SK-N-MC (cell line): Measurements from ENCODE around the gene LRIG2.

Experiments
- DNase-seq: peaks from one replicate; pipeline ENCODE4 v3.0.0-alpha.2; 2011; ENCODE audit warnings: low read depth, low spot score
- H3K27ac ChIP-seq: fragments of 200-600 bp; sonication (generic); 2 replicates; pipeline ENCODE4 v1.5.1; 2016; ENCODE audit warnings: mixed run types
- H3K36me3 ChIP-seq: fragments of 200-600 bp; sonication (generic); 2 replicates; pipeline ENCODE4 v1.6.1; 2017; ENCODE audit warnings: antibody characterized with exemption, low read length, mixed read lengths; ENCODE audit not compliant: insufficient read depth
- H3K4me3 ChIP-seq: fragments of 200-600 bp; sonication (generic); 2 replicates; pipeline ENCODE4 v1.5.1; 2016
- H3K9ac ChIP-seq: fragments of 200-600 bp; sonication (generic); 2 replicates; pipeline ENCODE4 v1.8.0; 2017; ENCODE audit warnings: mixed run types, mixed read lengths; ENCODE audit not compliant: insufficient read length
- H3K9me3 ChIP-seq: fragments of 200-600 bp; sonication (generic); 2 replicates; pipeline ENCODE4 v1.6.1; 2017; ENCODE audit warnings: low read depth, mild to moderate bottlenecking, antibody characterized with exemption, low read length, moderate library complexity, mixed read lengths
- EZH2 ChIP-seq: fragments of 200-600 bp; sonication (generic); IDR thresholded peaks from one replicate; pipeline ENCODE4 v1.6.1; 2017; ENCODE audit warnings: antibody characterized with exemption
- FOXP2 ChIP-seq: optimal IDR thresholded peaks from 2 replicates; pipeline ENCODE3; 2011; ENCODE audit warnings: mild to moderate bottlenecking, moderate library complexity; ENCODE audit not compliant: insufficient read depth; ENCODE audit errors: extremely low read length, control extremely low read depth
- POLR2AphosphoS5 ChIP-seq: IDR thresholded peaks from 2 replicates; pipeline ENCODE4 v1.6.1; 2012; ENCODE audit warnings: mild to moderate bottlenecking, low read depth, low read length, borderline replicate concordance

LRIG2 gene

GRCh38 chr1:113129529-113130185 is 56.7 kb downstream of the LRIG2 start:
- Histone ChIP-seq H3K4me3 (no peak overlapping the region), H3K9me3 (no peaks in the 10 kb centered on the region), H3K27ac (no peak overlapping the region), H3K36me3 (peaks cover 31% of the 10 kb centered on the region), H3K9ac (no peak overlapping the region)
- DNase-seq = no peak
- no peak for TF ChIP-seq EZH2
- TF ChIP-seq POLR2AphosphoS5 = no peak
- TF ChIP-seq FOXP2 = no peak

DNA sequence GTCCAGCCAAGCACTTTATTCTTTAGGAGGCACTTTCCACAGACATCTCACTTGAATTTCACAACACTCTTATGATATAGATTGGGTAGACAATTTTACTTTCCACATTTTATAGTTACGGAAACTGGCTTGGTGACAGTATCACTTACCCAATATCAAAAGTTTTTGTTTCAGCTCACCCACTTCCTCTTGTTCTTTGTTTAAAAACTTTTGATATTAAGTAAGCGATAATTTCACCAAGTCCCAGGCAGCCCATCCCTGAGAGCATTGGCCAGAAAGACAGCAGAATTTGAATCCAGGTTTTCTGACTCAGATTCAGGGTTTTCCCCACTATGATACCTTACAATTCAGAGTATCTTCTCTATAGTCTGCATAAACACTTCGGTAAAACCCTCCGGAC is 60.0 kb downstream of the LRIG2 start:
- no peak for DNase-seq
- H3K9me3 ChIP-seq = no peaks in the 10 kb centered on the region
- TF ChIP-seq FOXP2 (no peak), POLR2AphosphoS5 (no peak), EZH2 (no peak)

GRCh38 chr1:113133759-113134158 is 60.8 kb downstream of the LRIG2 start:
- Histone ChIP-seq H3K27ac (no peak overlapping the region), H3K4me3 (no peak overlapping the region)
- no peak for TF ChIP-seq EZH2
- no peak for TF ChIP-seq POLR2AphosphoS5
- TF ChIP-seq FOXP2 = no peak

More for the DNA sequence above, 60.0 kb downstream of the LRIG2 start:
- Histone ChIP-seq H3K36me3 (peaks cover 14% of the 10 kb centered on the region), H3K4me3 (no peak overlapping the region), H3K27ac (no peak overlapping the region), H3K9ac (no peak overlapping the region)

GRCh38 chr1:113135460-113135859 is 62.5 kb downstream of the LRIG2 start:
- Histone ChIP-seq H3K9ac (no peak overlapping the region), H3K36me3 (peaks cover 10% of the 10 kb centered on the region; the same call in 1 of the 2 replicates), H3K9me3 (no peaks in the 10 kb centered on the region), H3K27ac (no peak overlapping the region), H3K4me3 (no peak overlapping the region)
- TF ChIP-seq EZH2 (no peak), POLR2AphosphoS5 (no peak), FOXP2 (no peak)
- DNase-seq = no peak

More at GRCh38 chr1:113133759-113134158, 60.8 kb downstream of the LRIG2 start:
- Histone ChIP-seq H3K36me3 (peaks cover 10% of the 10 kb centered on the region; the same call in 1 of the 2 replicates), H3K9ac (no peak overlapping the region), H3K9me3 (no peaks in the 10 kb centered on the region)
- DNase-seq = no peak

DNA sequence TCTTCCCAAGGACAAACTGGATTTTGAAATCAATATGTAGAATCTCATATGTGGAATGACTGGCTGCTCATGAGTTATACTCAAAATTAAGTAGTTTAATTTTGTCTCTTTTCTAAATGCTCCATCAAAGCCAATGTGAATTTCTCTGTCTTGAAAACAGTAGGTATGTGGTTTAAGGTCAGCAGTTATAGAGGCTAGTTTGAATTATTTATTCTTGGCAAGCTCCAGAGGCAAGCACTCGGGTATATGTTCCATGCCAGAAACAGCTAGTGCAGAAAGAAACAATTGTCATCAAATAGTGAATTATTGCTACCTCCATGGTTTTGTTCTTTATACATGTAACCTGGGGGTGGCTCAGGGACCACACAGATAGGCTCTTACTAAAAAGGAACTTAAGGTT is 63.5 kb downstream of the LRIG2 start:
- Histone ChIP-seq H3K9me3 (no peaks in the 10 kb centered on the region), H3K4me3 (no peak overlapping the region), H3K27ac (no peak overlapping the region), H3K36me3 (peaks cover 10% of the 10 kb centered on the region; the same call in 1 of the 2 replicates), H3K9ac (no peak overlapping the region)
- DNase-seq = no peak
- no peak for TF ChIP-seq EZH2
- no peak for TF ChIP-seq FOXP2
- TF ChIP-seq POLR2AphosphoS5 = no peak

- Histone ChIP-seq H3K36me3 (peaks cover 10% of the 10 kb centered on the region; the same call in 1 of the 2 replicates), H3K27ac (no peak overlapping the region), H3K9ac (no peak overlapping the region), H3K4me3 (no peak overlapping the region), H3K9me3 (no peaks in the 10 kb centered on the region)
- DNase-seq = no peak
- TF ChIP-seq POLR2AphosphoS5 (no peak), EZH2 (no peak), FOXP2 (no peak)
Observed at GRCh38 chr1:113137563-113137962, 64.6 kb downstream of the LRIG2 start.

GRCh38 chr1:113138778-113139177 is 65.8 kb downstream of the LRIG2 start:
- Histone ChIP-seq H3K36me3 (peaks cover 10% of the 10 kb centered on the region; the same call in 1 of the 2 replicates), H3K9ac (no peak overlapping the region), H3K27ac (no peak overlapping the region), H3K9me3 (no peaks in the 10 kb centered on the region), H3K4me3 (no peak overlapping the region)
- TF ChIP-seq EZH2 = no peak
- no peak for TF ChIP-seq FOXP2
- no peak for TF ChIP-seq POLR2AphosphoS5
- no peak for DNase-seq

- Histone ChIP-seq H3K9me3 (no peaks in the 10 kb centered on the region), H3K27ac (no peak overlapping the region), H3K9ac (no peak overlapping the region), H3K36me3 (peaks cover 1% of the 10 kb centered on the region; the same call in 1 of the 2 replicates), H3K4me3 (no peak overlapping the region)
- DNase-seq = no peak
- TF ChIP-seq POLR2AphosphoS5 = no peak
- TF ChIP-seq FOXP2 = no peak
- TF ChIP-seq EZH2 = no peak
Observed at GRCh38 chr1:113140176-113140575, 67.2 kb downstream of the LRIG2 start.
